GM18909 (cell line): ENCODE data around the gene LCORL.
"Not testable (repeated sequence)": the region's sequence is repeated elsewhere in the genome, so short reads cannot be mapped to it uniquely, and the experiment has no call there.

Source experiments
- ATAC-seq: cut with Tn5 transposase; IDR thresholded peaks from one replicate; pipeline ENCODE4 v1.9.1; 2021; ENCODE audit warnings: mild to moderate bottlenecking; ENCODE audit not compliant: unreplicated experiment, poor library complexity

The LCORL gene

DNA sequence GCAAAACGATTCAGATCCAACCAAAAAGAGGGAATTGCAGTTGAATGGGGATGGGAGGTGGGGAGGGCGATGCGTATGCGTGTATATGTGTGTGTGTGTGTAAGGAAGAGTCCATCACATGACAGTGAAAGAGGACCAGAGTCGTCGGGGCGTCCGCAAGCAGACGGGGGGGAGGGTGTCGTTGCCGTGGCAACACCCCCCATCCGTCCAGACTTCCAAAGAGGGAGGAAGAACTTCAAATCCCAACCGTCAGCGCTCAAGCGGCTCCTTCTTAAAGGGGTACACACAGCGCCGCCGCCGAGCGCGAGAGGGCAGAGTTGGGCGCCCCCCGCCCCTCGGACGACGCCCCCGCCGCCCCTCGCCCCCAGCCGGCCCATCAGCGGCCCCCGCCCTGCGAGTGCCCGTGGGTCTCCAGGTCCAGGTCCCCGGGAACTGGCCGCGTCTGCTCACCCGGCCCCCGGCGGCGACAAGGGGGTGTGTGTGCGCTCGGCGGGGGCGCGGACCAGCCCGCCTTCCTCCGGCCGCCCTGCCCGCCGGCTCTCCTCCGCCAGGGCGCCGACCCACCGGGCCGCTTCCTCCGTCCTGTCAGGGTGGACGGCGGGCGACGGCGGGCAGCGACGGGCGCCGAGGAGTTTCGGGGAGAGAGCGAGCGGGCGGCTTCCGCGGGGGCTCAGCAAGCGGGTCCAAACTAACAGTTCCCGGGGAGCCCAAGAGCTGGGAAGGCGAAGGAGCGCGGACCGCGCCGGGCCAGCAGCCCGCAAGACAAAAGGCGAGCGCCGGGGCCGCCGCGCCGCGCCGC lies 685 bp downstream of the LCORL start:
- peak; percentile 22 for ATAC-seq

DNA sequence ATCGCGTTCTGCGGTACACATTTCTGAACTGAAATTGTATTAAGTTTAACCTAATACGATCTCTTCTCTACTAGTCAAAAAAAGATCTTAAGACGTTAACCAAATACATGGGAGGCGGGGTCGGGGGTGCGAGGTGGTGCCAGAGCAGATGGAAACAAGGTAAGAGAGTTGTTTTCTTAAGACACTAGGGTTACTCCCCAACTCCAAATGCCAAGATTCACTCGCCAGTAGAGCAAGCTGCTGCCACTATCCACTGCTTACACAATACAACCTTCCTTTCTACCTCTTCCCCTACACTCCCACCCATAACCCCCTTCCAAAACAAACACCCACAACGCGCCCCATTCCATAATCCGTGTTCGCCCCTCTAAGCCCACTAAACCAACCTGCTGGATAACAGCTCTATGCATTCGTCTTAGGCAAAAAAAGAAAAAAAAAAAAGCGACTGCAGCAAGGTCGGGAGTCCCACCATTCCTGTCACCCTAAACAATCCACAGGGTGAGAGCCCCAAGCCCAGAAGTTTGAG lies 1.3 kb downstream of the LCORL start:
- no peak for ATAC-seq

GRCh38 chr4:18014269-18014668 lies 7.3 kb downstream of the LCORL start:
- ATAC-seq: no peak

GRCh38 chr4:18012807-18013462 lies 8.6 kb downstream of the LCORL start:
- no peak for ATAC-seq

DNA sequence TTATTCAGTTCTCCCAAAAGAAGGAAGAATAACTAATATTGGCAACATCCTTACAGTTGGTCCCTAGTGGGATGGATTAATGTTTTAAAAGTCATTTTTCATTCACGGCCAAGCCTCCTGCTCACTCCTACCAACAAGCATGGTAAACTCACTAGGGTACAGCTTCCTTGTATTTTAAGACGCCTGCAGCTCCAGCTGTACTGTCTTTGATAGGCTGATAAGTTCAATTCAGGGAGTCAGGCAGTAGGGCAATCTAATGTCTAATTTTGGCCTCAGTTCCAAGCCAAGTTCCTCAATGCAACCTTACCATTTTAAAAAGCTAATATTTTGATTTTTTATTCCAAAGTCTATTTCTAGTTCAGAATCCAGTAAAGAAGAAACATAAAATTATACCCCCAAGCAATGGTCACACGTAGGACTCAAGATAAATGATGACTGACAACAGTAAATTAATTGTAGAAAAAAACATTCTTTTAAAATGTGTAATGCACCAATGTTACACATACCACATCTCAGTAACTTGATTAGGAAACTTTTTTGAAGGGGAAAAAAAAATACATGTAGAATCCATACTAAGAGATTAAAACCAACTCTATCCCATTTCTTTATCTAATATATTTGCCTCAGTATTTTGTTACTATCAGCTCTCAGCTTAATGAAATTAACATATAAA lies 9.3 kb downstream of the LCORL start:
- ATAC-seq: no peak

DNA sequence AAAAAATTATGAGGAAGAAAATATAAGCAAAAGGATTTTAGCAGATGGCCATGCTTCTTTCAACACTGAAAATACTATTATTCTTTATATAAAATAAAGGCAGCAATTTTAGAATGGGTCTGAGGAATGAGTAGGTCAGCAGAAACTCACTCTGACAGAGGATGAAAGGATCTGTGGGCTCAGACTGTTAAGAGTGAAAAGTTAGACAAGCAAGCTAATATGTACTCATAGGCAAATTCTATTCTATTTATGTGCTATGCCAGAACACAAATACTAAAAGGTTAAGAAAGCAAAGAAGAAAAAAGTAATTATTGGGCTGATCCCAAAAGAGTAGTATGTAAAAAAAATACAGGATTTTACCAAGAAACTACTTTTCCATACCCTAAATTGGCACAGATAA lies 13.9 kb downstream of the LCORL start:
- peak; percentile 55 for ATAC-seq

DNA sequence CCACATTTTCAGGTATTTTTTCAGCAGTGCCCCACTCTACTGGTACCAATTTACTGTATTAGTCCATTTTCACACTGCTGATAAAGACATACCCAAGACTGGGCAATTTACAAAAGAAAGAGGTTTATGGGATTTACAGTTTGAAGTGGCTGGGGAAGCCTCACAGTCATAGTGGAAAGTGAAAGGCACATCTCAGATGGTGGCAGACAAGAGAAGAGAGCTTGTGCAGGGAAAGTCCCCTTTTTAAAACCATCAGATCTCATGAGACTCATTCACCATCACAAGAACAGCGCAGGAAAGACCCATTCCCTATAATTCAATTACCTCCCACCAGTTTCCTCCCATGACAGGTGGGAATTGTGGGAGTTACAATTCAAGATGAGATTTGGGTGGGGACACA lies 15.1 kb downstream of the LCORL start:
- ATAC-seq: not testable (repeated sequence)

DNA sequence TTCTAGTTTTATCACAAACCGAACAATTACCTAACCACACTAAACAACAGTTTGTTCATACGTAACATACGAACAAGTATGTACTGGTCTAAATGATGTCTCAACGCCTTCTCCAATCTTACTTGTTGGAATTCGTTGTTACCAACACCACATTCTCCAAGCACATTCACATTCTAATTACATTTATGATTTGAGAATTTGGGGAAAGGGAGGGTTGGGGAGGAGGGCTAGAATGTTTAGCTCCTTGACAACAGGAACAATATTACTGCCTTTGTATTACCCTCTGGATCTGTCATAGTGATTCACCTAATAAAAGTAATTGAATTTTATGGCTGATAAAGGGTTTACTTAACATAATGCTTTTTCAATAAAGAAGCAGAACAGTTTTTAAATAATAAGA lies 24.4 kb downstream of the LCORL start:
- ATAC-seq: no peak

DNA sequence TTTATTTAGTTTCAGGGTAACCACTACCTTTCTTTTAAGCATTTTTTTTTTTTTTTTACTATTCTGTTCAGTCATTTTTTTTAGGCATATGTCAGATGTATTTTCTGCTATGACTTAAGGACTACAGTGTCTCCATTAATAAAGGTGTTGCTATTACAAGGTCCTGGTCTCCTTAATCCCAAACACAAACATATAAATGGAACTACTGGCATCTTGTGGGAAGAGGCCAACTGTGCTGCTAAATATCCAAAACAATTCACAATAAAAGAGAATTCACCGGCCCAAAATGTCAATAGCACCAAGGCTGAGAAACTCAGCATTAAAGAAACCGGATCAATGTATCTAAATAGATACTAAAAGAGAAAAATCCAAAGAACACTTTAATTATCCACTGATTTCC lies 26.4 kb downstream of the LCORL start:
- ATAC-seq: no peak

GRCh38 chr4:17985832-17986231 lies 35.7 kb downstream of the LCORL start:
- ATAC-seq: no peak

GRCh38 chr4:17981063-17981462 lies 40.5 kb downstream of the LCORL start:
- ATAC-seq: no peak

- ATAC-seq: no peak
Observed at GRCh38 chr4:17968721-17969120, 52.8 kb downstream of the LCORL start.

- ATAC-seq: no peak
Observed at GRCh38 chr4:17967078-17967477, 54.5 kb downstream of the LCORL start.

GRCh38 chr4:17966312-17966711 lies 55.2 kb downstream of the LCORL start:
- ATAC-seq: no peak

DNA sequence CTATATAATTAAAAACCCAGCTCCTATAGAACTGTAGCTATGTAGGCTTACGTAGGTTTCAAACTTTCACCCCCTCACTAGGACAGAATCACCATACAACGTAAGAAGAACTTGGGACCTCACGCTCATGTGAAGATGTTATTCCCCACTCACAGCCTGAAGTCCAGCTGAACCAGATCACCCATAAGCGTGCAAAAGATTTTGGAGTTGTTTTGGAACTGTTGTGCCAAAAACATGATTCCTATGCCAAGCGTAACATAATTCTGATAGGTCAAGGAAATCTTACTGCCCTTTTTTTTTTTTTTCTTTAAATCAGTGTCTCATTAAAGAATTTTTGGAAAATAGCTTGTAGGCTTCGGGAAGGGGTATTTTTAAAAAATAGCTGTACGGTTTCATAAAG lies 57.0 kb downstream of the LCORL start:
- ATAC-seq: no peak

- ATAC-seq: no peak
Observed at GRCh38 chr4:17962171-17962570, 59.4 kb downstream of the LCORL start.

DNA sequence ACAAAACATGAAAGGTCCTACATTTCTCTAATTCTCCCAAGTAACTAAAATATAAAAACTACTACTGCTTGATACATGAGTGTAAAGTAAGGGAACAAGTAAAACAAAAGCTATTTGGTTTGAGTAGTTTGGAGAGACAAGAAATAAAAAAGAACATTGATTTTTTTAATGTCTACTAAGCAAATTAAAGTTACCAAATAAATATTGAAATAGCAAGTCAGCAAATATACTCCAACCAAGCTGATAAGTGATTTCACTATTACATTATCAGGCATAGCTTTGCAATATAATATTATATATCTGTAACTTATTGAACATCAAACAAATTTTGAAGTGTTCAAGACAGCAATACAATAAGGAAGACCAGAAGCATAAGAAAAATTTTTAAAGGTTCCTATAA lies 60.3 kb downstream of the LCORL start:
- no peak for ATAC-seq

DNA sequence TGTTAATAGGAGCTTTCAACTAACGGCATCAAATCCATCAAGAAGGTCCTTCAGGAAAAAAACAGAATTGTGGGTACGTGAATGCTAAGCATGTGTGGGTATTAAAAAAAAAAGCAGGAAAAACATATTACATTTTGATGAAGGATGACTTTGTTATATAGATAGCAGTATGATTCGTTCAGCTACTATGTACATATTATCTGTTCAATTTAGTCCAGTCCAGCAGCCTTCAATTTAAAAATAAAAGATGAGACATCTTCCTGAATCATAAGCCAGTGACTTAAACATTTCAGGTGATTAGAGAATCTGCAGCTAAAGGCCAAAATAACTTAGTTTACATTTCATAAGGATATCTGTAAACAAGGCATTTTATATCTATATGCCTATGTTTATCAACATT lies 63.4 kb downstream of the LCORL start:
- no peak for ATAC-seq

GRCh38 chr4:17957688-17958087 lies 63.9 kb downstream of the LCORL start:
- ATAC-seq: no peak

- no peak for ATAC-seq
Observed at GRCh38 chr4:17956245-17956644, 65.3 kb downstream of the LCORL start.

- no peak for ATAC-seq
Observed at GRCh38 chr4:17945303-17945702, 76.3 kb downstream of the LCORL start.
